ENCODE data around the gene CTSE. TPM values are rescaled to one million over a fixed set of nuclear protein-coding genes. Genes with fewer than 3 reads are reported as not detected.

CTSE gene
- total RNA-seq, 1 experiment from 2014 or later: not detected

- no peak for DNase-seq (ENCODE audit: low read depth, low spot score)
- in situ Hi-C loops (cut with HindIII; ENCODE audit: low pct_unique_long_range_greater_than_20kb, low sequenced_read_pairs): no loop called here
Observed at GRCh38 chr1:205969229-205969628, 54.5 kb downstream of the CTSE start.

- in situ Hi-C loops (cut with HindIII; ENCODE audit: low pct_unique_long_range_greater_than_20kb, low sequenced_read_pairs): no loop called here
- no peak for DNase-seq (ENCODE audit: low read depth, low spot score)
Observed at GRCh38 chr1:205967554-205968335, 56.0 kb downstream of the CTSE start.

- in situ Hi-C loops (cut with HindIII; ENCODE audit: low pct_unique_long_range_greater_than_20kb, low sequenced_read_pairs): no loop called here
- no peak for DNase-seq (ENCODE audit: low read depth, low spot score)
Observed at GRCh38 chr1:205965036-205965884, 58.4 kb downstream of the CTSE start.

- no peak for DNase-seq (ENCODE audit: low read depth, low spot score)
- in situ Hi-C loops (cut with HindIII; ENCODE audit: low pct_unique_long_range_greater_than_20kb, low sequenced_read_pairs): no loop called here
Observed at GRCh38 chr1:205963352-205964155, 60.1 kb downstream of the CTSE start.

- DNase-seq (ENCODE audit: low read depth, low spot score): no peak
- in situ Hi-C loops (cut with HindIII; ENCODE audit: low pct_unique_long_range_greater_than_20kb, low sequenced_read_pairs): no loop called here
Observed at GRCh38 chr1:205962821-205963221, 60.9 kb downstream of the CTSE start.

GRCh38 chr1:205961991-205962820 is 61.5 kb downstream of the CTSE start:
- in situ Hi-C loops (cut with HindIII; ENCODE audit: low pct_unique_long_range_greater_than_20kb, low sequenced_read_pairs): no loop called here
- no peak for DNase-seq (ENCODE audit: low read depth, low spot score)

- no peak for DNase-seq (ENCODE audit: low read depth, low spot score)
- in situ Hi-C loops (cut with HindIII; ENCODE audit: low pct_unique_long_range_greater_than_20kb, low sequenced_read_pairs): no loop called here
Observed at GRCh38 chr1:205961405-205961804, 62.3 kb downstream of the CTSE start.

GRCh38 chr1:205959789-205960188 is 63.9 kb downstream of the CTSE start:
- in situ Hi-C loops (cut with HindIII; ENCODE audit: low pct_unique_long_range_greater_than_20kb, low sequenced_read_pairs): no loop called here
- DNase-seq (ENCODE audit: low read depth, low spot score): no peak

Other genes starting within 250 kb of the CTSE start
- 29.8 and 30.8 TPM in 2 replicates for gene RAB29, start 248.4 kb downstream of the CTSE start, total RNA-seq (2014; rRNA removed; shearing (Covaris generic))
- gene SLC41A1, start 210.7 kb downstream of the CTSE start, total RNA-seq (2014; rRNA removed; shearing (Covaris generic)): 9.9 and 10.3 TPM in 2 replicates
- not detected in 2 replicates for gene PM20D1, start 173.8 kb downstream of the CTSE start, total RNA-seq (2014; rRNA removed; shearing (Covaris generic))
- not detected in 2 replicates for gene SLC26A9, start 80.4 kb downstream of the CTSE start, total RNA-seq (2014; rRNA removed; shearing (Covaris generic))
- gene RAB7B, start 20.5 kb downstream of the CTSE start, total RNA-seq (2014; rRNA removed; shearing (Covaris generic)): 2.6 and 3.4 TPM in 2 replicates
- gene RHEX, start 29.3 kb upstream of the CTSE start, total RNA-seq (2014; rRNA removed; shearing (Covaris generic)): not detected in 2 replicates
- not detected in 2 replicates for gene AVPR1B, start 93.5 kb upstream of the CTSE start, total RNA-seq (2014; rRNA removed; shearing (Covaris generic))
- 3.7 and 6.4 TPM in 2 replicates for gene FAM72A, start 178.9 kb upstream of the CTSE start, total RNA-seq (2014; rRNA removed; shearing (Covaris generic))
- 38.9 and 55.3 TPM in 2 replicates for gene SRGAP2, start 179.6 kb upstream of the CTSE start, total RNA-seq (2014; rRNA removed; shearing (Covaris generic))

All from SK-MEL-5 (cell line).